ENCODE results near the gene FAM107B. TPM values are rescaled to one million over a fixed set of nuclear protein-coding genes. Genes with fewer than 3 reads are reported as not detected.

FAM107B gene
- total and polyA plus RNA-seq, 2 experiments from 2014 or later = 11.0 to 17.6 TPM

DNA sequence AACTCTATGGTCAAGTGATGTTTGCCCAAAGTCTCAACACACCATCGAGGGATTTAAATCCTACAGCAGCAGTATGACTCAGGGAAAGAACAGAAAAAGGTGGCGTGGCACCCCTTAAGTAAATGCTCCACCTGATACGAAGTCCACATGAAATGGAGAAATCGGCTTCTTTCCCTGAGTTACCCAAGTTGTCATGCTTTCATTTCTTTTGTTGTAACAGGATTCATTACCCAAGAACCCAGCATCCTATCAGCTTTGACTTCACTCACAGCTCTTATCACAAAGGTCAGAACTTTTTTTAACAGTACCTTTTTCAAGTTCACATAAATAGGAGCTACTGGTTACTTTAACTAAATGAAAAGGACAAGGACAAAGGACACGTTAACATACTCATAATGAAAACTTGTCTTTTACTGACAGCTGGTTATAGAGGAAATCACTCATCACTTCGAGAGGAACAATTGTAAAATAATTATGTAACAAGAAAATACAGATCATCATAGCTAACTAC is 224.2 kb downstream of the FAM107B start (continued):
- TF ChIP-seq, protein P1, sequence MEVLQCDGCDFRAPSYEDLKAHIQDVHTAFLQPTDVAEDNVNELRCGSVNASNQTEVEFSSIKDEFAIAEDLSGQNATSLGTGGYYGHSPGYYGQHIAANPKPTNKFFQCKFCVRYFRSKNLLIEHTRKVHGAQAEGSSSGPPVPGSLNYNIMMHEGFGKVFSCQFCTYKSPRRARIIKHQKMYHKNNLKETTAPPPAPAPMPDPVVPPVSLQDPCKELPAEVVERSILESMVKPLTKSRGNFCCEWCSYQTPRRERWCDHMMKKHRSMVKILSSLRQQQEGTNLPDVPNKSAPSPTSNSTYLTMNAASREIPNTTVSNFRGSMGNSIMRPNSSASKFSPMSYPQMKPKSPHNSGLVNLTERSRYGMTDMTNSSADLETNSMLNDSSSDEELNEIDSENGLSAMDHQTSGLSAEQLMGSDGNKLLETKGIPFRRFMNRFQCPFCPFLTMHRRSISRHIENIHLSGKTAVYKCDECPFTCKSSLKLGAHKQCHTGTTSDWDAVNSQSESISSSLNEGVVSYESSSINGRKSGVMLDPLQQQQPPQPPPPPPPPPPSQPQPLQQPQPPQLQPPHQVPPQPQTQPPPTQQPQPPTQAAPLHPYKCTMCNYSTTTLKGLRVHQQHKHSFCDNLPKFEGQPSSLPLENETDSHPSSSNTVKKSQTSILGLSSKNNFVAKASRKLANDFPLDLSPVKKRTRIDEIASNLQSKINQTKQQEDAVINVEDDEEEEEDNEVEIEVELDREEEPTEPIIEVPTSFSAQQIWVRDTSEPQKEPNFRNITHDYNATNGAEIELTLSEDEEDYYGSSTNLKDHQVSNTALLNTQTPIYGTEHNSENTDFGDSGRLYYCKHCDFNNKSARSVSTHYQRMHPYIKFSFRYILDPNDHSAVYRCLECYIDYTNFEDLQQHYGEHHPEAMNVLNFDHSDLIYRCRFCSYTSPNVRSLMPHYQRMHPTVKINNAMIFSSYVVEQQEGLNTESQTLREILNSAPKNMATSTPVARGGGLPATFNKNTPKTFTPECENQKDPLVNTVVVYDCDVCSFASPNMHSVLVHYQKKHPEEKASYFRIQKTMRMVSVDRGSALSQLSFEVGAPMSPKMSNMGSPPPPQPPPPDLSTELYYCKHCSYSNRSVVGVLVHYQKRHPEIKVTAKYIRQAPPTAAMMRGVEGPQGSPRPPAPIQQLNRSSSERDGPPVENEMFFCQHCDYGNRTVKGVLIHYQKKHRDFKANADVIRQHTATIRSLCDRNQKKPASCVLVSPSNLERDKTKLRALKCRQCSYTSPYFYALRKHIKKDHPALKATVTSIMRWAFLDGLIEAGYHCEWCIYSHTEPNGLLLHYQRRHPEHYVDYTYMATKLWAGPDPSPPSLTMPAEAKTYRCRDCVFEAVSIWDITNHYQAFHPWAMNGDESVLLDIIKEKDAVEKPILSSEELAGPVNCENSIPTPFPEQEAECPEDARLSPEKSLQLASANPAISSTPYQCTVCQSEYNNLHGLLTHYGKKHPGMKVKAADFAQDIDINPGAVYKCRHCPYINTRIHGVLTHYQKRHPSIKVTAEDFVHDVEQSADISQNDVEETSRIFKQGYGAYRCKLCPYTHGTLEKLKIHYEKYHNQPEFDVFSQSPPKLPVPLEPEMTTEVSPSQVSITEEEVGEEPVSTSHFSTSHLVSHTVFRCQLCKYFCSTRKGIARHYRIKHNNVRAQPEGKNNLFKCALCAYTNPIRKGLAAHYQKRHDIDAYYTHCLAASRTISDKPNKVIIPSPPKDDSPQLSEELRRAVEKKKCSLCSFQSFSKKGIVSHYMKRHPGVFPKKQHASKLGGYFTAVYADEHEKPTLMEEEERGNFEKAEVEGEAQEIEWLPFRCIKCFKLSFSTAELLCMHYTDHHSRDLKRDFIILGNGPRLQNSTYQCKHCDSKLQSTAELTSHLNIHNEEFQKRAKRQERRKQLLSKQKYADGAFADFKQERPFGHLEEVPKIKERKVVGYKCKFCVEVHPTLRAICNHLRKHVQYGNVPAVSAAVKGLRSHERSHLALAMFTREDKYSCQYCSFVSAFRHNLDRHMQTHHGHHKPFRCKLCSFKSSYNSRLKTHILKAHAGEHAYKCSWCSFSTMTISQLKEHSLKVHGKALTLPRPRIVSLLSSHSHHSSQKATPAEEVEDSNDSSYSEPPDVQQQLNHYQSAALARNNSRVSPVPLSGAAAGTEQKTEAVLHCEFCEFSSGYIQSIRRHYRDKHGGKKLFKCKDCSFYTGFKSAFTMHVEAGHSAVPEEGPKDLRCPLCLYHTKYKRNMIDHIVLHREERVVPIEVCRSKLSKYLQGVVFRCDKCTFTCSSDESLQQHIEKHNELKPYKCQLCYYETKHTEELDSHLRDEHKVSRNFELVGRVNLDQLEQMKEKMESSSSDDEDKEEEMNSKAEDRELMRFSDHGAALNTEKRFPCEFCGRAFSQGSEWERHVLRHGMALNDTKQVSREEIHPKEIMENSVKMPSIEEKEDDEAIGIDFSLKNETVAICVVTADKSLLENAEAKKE (CRISPR knock-in tag; IDR thresholded peaks at IDR 0.05) = no peak

DNA sequence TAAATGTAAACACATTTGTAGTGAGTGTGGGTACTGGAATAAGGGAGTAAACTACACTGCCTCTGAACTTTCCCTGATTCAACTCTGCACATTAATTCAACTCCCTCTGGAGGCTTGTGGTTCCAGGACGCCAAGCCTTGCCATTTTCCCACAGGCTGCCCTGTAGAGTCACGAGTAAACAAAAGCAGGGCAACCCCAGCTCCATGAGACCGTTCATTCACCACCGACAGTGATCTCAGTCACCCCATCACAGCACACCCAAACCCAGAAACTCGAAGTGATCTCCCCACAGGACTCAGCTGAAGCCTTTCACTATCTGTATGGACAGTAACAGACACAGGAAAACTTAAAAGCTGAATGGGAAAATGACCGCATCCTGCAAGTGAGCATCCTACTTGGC is 225.2 kb downstream of the FAM107B start:
- H3K36me3 Mint-ChIP-seq (ENCODE audit: low read depth) = 0 out of 3 replicates have a peak, but pooled peaks cover 2% of the 10 kb centered on the region
- Histone ChIP-seq H3K27ac (ENCODE audit: low read depth) (no peak overlapping the region), H3F3A (replicated peaks; ENCODE audit: low read depth) (no peaks in the 10 kb centered on the region), H3K4me3 (no peak overlapping the region), H2AFZ (no peak overlapping the region), H3K36me3 (ENCODE audit: insufficient read depth) (no peaks in the 10 kb centered on the region), H4K20me1 (replicated peaks; ENCODE audit: insufficient read depth) (no peaks in the 10 kb centered on the region; the same call in none of the 2 replicates), H3K79me2 (replicated peaks; ENCODE audit: insufficient read depth) (0 out of 2 replicates have a peak, but pooled peaks cover 11% of the 10 kb centered on the region), H3K4me1 (ENCODE audit: insufficient read depth) (peaks cover 20% of the 10 kb centered on the region), H3K27me3 (ENCODE audit: insufficient read depth) (no peaks in the 10 kb centered on the region), H3K9me2 (ENCODE audit: insufficient read depth) (no peaks in the 10 kb centered on the region), H3K4me2 (no peak overlapping the region)
- no peak for ATAC-seq
- peaks cover 23% of the 10 kb centered on the region for H3K4me1 Mint-ChIP-seq
- H3K27me3 Mint-ChIP-seq (ENCODE audit: insufficient read depth, low read depth, poor library complexity) = peaks cover 2% of the 10 kb centered on the region
- H3K9me3 Mint-ChIP-seq = no peaks in the 10 kb centered on the region
- no peak overlapping the region; the same call in 2 of the 3 replicates for H3K4me3 Mint-ChIP-seq
- no peak for DNase-seq (ENCODE audit: low spot score)
- H3K27ac Mint-ChIP-seq = peak overlapping the region; percentile 16; the same call in 1 of the 2 replicates
- TF ChIP-seq JUNB (IDR thresholded peaks at IDR 0.05; ENCODE audit: unreplicated experiment) (no peak), POLR2AphosphoS5 (IDR thresholded peaks at IDR 0.05; ENCODE audit: low read depth) (no peak), ZNF114 (CRISPR knock-in tag; IDR thresholded peaks at IDR 0.05) (no peak), EZH2phosphoT487 (IDR thresholded peaks at IDR 0.05; ENCODE audit: unreplicated experiment) (no peak)
- TF ChIP-seq, protein P2, sequence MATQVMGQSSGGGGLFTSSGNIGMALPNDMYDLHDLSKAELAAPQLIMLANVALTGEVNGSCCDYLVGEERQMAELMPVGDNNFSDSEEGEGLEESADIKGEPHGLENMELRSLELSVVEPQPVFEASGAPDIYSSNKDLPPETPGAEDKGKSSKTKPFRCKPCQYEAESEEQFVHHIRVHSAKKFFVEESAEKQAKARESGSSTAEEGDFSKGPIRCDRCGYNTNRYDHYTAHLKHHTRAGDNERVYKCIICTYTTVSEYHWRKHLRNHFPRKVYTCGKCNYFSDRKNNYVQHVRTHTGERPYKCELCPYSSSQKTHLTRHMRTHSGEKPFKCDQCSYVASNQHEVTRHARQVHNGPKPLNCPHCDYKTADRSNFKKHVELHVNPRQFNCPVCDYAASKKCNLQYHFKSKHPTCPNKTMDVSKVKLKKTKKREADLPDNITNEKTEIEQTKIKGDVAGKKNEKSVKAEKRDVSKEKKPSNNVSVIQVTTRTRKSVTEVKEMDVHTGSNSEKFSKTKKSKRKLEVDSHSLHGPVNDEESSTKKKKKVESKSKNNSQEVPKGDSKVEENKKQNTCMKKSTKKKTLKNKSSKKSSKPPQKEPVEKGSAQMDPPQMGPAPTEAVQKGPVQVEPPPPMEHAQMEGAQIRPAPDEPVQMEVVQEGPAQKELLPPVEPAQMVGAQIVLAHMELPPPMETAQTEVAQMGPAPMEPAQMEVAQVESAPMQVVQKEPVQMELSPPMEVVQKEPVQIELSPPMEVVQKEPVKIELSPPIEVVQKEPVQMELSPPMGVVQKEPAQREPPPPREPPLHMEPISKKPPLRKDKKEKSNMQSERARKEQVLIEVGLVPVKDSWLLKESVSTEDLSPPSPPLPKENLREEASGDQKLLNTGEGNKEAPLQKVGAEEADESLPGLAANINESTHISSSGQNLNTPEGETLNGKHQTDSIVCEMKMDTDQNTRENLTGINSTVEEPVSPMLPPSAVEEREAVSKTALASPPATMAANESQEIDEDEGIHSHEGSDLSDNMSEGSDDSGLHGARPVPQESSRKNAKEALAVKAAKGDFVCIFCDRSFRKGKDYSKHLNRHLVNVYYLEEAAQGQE (IDR thresholded peaks at IDR 0.05; ENCODE audit: unreplicated experiment) = no peak
- TF ChIP-seq, protein P3, sequence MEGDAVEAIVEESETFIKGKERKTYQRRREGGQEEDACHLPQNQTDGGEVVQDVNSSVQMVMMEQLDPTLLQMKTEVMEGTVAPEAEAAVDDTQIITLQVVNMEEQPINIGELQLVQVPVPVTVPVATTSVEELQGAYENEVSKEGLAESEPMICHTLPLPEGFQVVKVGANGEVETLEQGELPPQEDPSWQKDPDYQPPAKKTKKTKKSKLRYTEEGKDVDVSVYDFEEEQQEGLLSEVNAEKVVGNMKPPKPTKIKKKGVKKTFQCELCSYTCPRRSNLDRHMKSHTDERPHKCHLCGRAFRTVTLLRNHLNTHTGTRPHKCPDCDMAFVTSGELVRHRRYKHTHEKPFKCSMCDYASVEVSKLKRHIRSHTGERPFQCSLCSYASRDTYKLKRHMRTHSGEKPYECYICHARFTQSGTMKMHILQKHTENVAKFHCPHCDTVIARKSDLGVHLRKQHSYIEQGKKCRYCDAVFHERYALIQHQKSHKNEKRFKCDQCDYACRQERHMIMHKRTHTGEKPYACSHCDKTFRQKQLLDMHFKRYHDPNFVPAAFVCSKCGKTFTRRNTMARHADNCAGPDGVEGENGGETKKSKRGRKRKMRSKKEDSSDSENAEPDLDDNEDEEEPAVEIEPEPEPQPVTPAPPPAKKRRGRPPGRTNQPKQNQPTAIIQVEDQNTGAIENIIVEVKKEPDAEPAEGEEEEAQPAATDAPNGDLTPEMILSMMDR (conservative IDR thresholded peaks at IDR 0.05; ENCODE audit: low read depth in 2 of 2) = no peak

All from GM23338 (cell line).